Neural cell (in vitro differentiated cells): ENCODE results near the gene GGCT. TPM values are rescaled to one million over a fixed set of nuclear protein-coding genes. Genes with fewer than 3 reads are reported as not detected.

ENCODE experiments used
- H2AFZ ChIP-seq: fragments of 200-600, 300-800 bp; sonication (generic), shearing (Covaris generic); 2 replicates; pipeline ENCODE4 v1.6.0; 2014; ENCODE audit warnings: low read depth, mild to moderate bottlenecking, antibody characterized with exemption, low read length, moderate library complexity
- H3F3A ChIP-seq: fragments of 200-600 bp; shearing (Covaris generic); 2 replicates; pipeline ENCODE4 v1.6.1; 2016; ENCODE audit warnings: mild to moderate bottlenecking, moderate library complexity, mixed read lengths, antibody characterized with exemption, low read length; ENCODE audit not compliant: insufficient read depth, poor library complexity, severe bottlenecking
- H3K27ac ChIP-seq: fragments of 200-600, 300-800 bp; sonication (generic), shearing (Covaris generic); 2 replicates; pipeline ENCODE4 v1.5.1; 2014; ENCODE audit warnings: mild to moderate bottlenecking, low read length, moderate library complexity
- H3K27me3 ChIP-seq: fragments of 300-800, 200-600 bp; sonication (generic), shearing (Covaris generic); 2 replicates; pipeline ENCODE4 v1.6.0; 2014; ENCODE audit warnings: mild to moderate bottlenecking, low read depth, low read length, moderate library complexity; ENCODE audit not compliant: insufficient read depth
- H3K36me3 ChIP-seq: fragments of 300-800, 200-600 bp; sonication (generic), shearing (Covaris generic); 2 replicates; pipeline ENCODE4 v1.5.1; 2014; ENCODE audit warnings: mild to moderate bottlenecking, antibody characterized with exemption, low read length, moderate library complexity; ENCODE audit not compliant: insufficient read depth
- H3K4me2 ChIP-seq: fragments of 300-800, 200-600 bp; sonication (generic), shearing (Covaris generic); 2 replicates; pipeline ENCODE4 v1.6.0; 2014; ENCODE audit warnings: mild to moderate bottlenecking, low read length
- H3K4me3 ChIP-seq: fragments of 300-800, 200-600 bp; sonication (generic), shearing (Covaris generic); 2 replicates; pipeline ENCODE4 v1.5.1; 2014; ENCODE audit warnings: mild to moderate bottlenecking, low read length, moderate library complexity
- H3K79me2 ChIP-seq: fragments of 200-600 bp; shearing (Covaris generic); replicated peaks from 2 replicates; pipeline ENCODE4 v1.6.0; 2014; ENCODE audit warnings: mild to moderate bottlenecking, low read length, moderate library complexity; ENCODE audit not compliant: insufficient read depth
- H3K9ac ChIP-seq: fragments of 300-800, 200-600 bp; sonication (generic), shearing (Covaris generic); 2 replicates; pipeline ENCODE4 v1.6.1; 2016; ENCODE audit warnings: mild to moderate bottlenecking, low read length, mixed read lengths
- H3K9me2 ChIP-seq: fragments of 200-600 bp; shearing (Covaris generic); 2 replicates; pipeline ENCODE4 v1.6.1; 2016; ENCODE audit warnings: mild to moderate bottlenecking, low read length, mixed read lengths; ENCODE audit not compliant: insufficient read depth
- H3K9me3 ChIP-seq: fragments of 200-600, 300-800 bp; sonication (generic), shearing (Covaris generic); 2 replicates; pipeline ENCODE4 v1.6.1; 2016; ENCODE audit warnings: mild to moderate bottlenecking, mixed run types, low read length, moderate library complexity, mixed read lengths
- H4K20me1 ChIP-seq: fragments of 200-600 bp; shearing (Covaris generic); 2 replicates; pipeline ENCODE4 v1.6.1; 2016; ENCODE audit warnings: mild to moderate bottlenecking, mixed run types; ENCODE audit not compliant: insufficient read depth
- CTCF ChIP-seq: fragments of 450-650 bp; IDR thresholded peaks from 2 replicates; pipeline ENCODE4 v1.5.1; 2014; ENCODE audit warnings: antibody characterized with exemption, mild to moderate bottlenecking, moderate library complexity; ENCODE audit not compliant: poor library complexity, severe bottlenecking
- EP300 ChIP-seq: fragments of 450-650 bp; conservative IDR thresholded peaks from 2 replicates; pipeline ENCODE4 v1.6.1; 2014; ENCODE audit warnings: antibody characterized with exemption, mild to moderate bottlenecking, moderate library complexity; ENCODE audit not compliant: poor library complexity, severe bottlenecking
- EZH2 ChIP-seq: fragments of 200-600, 300-800 bp; shearing (Covaris generic), sonication (generic); IDR thresholded peaks from 2 replicates; pipeline ENCODE4 v1.6.1; 2014; ENCODE audit warnings: antibody characterized with exemption, low read length, borderline replicate concordance, mild to moderate bottlenecking; ENCODE audit not compliant: insufficient read depth, poor library complexity, severe bottlenecking
- MXI1 ChIP-seq: fragments of 450-650 bp; conservative IDR thresholded peaks from 2 replicates; pipeline ENCODE4 v1.6.1; 2014; ENCODE audit warnings: antibody characterized with exemption, mild to moderate bottlenecking; ENCODE audit not compliant: poor library complexity, severe bottlenecking
- POLR2AphosphoS5 ChIP-seq: IDR thresholded peaks from 2 replicates; pipeline ENCODE4 v1.6.1; 2012
- RAD21 ChIP-seq: fragments of 450-650 bp; conservative IDR thresholded peaks from 2 replicates; pipeline ENCODE4 v1.6.1; 2014; ENCODE audit warnings: antibody characterized with exemption, mild to moderate bottlenecking, moderate library complexity
- REST ChIP-seq: IDR thresholded peaks from 2 replicates; pipeline ENCODE4 v1.6.1; 2012; ENCODE audit warnings: borderline replicate concordance
- SMC3 ChIP-seq: fragments of 450-650 bp; conservative IDR thresholded peaks from 2 replicates; pipeline ENCODE4 v1.6.1; 2014; ENCODE audit warnings: antibody characterized with exemption, mild to moderate bottlenecking, moderate library complexity; ENCODE audit not compliant: poor library complexity
- TAF1 ChIP-seq: IDR thresholded peaks from 2 replicates; pipeline ENCODE4 v1.6.1; 2012; ENCODE audit warnings: low read depth
- polyA plus RNA-seq: library from polyadenylated mRNA; depleted of rRNA; stranded (reverse); fragments of >200 nt; gene quantifications from 2 replicates; pipeline ENCODE4 v1.2.3, GENCODE V29; 2014

The GGCT gene
- polyA plus RNA-seq, 1 donor from 2014 or later: 39.8 TPM

GRCh38 chr7:30548845-30549244 is 44.2 kb upstream of the GGCT start:
- H3K27me3 ChIP-seq: no peaks in the 10 kb centered on the region
- no peaks in the 10 kb centered on the region for H3K9me2 ChIP-seq
- TF ChIP-seq EZH2 (no peak), RAD21 (peak; percentile 76), POLR2AphosphoS5 (no peak), MXI1 (no peak), EP300 (no peak), CTCF (peak; percentile 86), REST (no peak), TAF1 (no peak), SMC3 (peak; percentile 85)
- H3K36me3 ChIP-seq: no peaks in the 10 kb centered on the region
- peak overlapping the region; percentile 10 for H3K9ac ChIP-seq
- no peaks in the 10 kb centered on the region for H3K79me2 ChIP-seq
- H3K4me3 ChIP-seq: no peak overlapping the region
- no peaks in the 10 kb centered on the region for H3K9me3 ChIP-seq
- peaks cover 3% of the 10 kb centered on the region for H3F3A ChIP-seq
- no peak overlapping the region for H3K4me2 ChIP-seq
- no peaks in the 10 kb centered on the region for H4K20me1 ChIP-seq
- H3K27ac ChIP-seq: peak overlapping the region; percentile 29
- peak overlapping the region; percentile 70 for H2AFZ ChIP-seq

GRCh38 chr7:30546596-30546995 is 42.0 kb upstream of the GGCT start:
- Histone ChIP-seq H3K79me2 (no peaks in the 10 kb centered on the region), H3K9me2 (no peaks in the 10 kb centered on the region), H3K4me2 (no peak overlapping the region), H3F3A (peaks cover 3% of the 10 kb centered on the region), H2AFZ (no peak overlapping the region), H3K36me3 (no peaks in the 10 kb centered on the region), H3K4me3 (no peak overlapping the region), H4K20me1 (no peaks in the 10 kb centered on the region), H3K9me3 (no peaks in the 10 kb centered on the region), H3K27me3 (no peaks in the 10 kb centered on the region), H3K9ac (no peak overlapping the region), H3K27ac (no peak overlapping the region)
- TF ChIP-seq TAF1: no peak
- no peak for TF ChIP-seq POLR2AphosphoS5
- TF ChIP-seq MXI1: no peak
- no peak for TF ChIP-seq SMC3
- no peak for TF ChIP-seq REST
- TF ChIP-seq EZH2: no peak
- no peak for TF ChIP-seq RAD21
- no peak for TF ChIP-seq EP300
- no peak for TF ChIP-seq CTCF
